ENCODE data around the gene RHOH.
"Not testable (repeated sequence)": the region's sequence is repeated elsewhere in the genome, so short reads cannot be mapped to it uniquely, and the experiment has no call there.

RHOH gene

DNA sequence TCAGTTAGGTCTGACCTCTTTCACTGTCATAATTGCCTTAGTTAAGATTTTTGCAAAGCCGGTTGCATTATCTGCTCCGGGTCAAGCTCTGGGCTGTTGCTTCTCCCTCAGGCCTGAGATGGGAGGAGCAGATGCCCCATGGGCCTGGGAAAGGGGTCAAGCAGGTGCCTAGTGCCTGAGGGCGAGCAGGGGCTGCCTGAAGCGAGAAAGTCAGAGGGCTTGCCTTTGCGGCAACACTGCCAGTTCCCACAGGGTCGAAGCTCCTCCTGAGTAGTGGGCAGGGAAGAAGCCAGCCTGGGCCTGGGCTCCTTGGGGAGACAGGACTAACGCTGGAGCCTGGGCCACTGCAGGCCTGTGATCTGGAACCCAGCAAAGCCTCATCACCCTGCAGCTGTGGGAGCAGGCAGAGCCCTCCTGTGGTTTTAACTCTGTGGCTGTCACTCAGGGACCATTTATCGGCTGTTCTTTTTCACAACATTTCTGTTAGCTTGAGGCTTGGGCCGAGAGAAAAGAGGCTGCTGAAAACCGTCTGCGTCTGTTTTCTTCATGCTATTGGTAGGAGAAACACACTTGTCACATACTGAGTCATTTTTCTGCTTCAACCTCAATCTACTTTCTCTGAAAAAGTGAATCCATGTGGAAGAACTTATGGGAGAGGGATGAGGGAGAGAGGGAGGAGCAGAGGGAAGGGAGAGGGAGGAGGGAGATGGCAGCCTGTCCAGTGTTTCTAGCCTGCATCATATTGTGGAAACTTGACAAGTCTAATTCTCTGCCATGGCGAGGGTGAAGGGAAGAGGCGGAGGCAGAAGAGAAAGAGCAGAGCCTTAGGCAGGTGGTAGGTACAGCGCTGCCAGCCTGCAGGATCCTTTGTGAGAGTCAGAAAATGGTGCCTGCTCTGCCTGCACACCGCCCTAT, 68.4 kb downstream of the RHOH start:
- DNase-seq = no peak

- DNase-seq = no peak
Observed at GRCh38 chr4:40265910-40266274, 69.1 kb downstream of the RHOH start.

DNA sequence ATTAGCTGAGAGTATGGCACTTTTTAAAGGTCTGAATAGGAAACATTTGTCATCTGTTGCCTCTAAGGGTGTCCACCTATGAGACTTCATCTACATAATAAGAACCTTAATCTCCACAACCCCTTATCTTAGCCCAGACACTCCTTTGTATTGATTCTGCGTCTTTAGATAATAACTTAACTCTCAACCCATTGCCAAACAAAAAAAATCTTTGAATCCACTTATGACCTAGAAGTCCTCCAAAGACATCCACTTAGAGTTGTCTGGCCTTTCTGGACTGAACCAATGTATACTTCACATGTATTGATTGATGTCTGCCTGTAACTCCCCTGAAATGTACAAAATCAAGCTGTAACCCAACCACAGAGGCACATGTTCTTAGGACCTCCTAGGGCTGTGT, 72.3 kb downstream of the RHOH start:
- DNase-seq = no peak

DNA sequence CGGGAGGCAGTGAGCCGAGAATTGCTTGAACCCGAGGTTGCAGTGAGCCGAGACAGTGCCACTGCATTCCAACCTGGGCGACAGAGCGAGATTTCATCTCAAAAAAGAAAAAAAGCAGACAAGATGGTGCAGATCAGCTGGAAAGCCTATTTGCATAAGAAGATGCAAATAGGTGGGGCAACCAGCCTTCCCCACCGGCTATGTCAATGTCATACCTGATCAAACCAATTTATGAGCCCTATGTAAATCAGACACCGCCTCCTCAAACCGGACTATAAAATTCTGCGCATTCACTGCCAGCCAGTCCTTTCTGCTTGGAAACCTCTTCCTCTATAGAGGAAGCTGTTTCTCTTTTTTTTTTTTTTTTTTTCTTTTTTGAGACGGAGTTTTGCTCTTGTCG, 73.8 kb downstream of the RHOH start:
- no peak for DNase-seq

GRCh38 chr4:40275065-40275730, 78.4 kb downstream of the RHOH start:
- DNase-seq = no peak

DNA sequence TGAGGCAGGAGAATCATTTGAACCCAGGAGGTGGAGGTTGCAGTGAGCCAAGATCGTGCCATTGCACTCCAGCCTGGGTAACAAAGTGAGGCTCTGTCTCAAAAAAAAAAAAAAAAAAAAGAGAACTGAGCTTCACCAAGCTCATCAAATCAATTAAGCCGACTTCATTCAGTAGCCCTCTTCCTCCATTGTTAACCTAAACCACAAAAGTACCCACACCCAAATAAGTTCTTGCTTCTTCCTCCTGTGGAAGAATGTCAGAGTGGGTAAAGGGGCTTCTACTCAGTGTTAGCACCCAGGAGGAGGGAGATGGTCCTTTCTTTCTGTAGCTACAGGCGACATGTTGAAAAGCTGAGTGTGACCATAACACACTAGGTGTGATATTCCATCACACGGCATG, 79.7 kb downstream of the RHOH start:
- no peak for DNase-seq

DNA sequence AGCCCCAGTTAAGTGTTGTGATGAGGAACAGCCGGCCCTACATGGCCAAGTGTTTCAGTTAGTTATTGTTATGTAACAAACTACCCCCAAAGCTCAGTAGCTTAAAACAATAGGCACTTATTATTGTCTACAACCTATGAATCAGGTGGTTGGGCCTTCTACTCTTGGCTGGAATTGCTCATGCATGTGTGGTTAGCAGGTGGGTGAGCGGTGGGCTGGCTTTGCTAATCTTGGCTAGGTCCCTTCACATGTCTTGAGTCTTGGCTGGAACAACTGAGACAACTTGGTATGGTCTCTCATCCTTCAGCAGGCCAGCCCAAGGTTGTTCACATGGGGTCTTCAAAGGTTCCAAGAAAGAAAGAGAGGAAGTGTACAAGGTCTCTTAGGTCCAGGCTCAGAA, 83.8 kb downstream of the RHOH start:
- DNase-seq = no peak

GRCh38 chr4:40281099-40281498, 84.3 kb downstream of the RHOH start:
- DNase-seq = no peak

DNA sequence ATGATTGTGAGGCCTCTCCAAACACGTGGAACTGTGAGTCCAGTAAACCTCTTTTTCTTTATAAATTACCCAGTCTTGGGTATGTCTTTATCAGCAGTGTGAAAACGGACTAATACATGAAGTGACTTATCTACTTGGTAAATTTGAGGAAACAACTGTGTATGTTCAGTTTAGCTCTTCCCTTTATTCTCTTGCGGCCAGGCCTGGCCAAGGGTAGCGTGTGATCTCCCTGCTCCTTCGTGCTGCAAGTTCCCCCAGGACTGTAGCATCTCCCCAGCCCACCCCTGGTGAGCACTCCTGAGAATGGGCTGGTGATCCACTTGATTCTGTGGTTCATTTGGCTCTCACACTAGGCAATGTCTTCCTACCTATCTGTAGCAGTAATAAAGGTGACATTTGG, 85.1 kb downstream of the RHOH start:
- no peak for DNase-seq

DNA sequence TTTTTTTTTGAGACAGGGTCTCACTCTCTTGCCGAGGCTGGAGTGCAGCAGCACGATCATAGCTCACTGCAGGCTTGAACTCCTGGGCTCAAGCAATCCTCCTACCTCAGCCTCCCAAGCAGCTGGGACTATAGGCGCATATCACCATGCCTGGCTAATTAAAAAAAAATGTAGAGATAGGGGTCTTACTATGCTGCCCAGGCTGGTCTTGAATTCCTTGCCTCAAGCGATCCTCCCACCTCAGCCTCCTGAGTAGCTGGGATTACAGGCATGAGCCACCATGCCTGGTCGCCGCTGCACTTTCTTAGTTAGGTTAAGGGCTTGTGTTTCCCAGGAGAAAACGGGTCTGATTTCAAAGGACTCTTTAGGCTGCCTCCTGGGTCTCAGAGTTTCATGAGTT, 86.0 kb downstream of the RHOH start:
- not testable (repeated sequence) for DNase-seq

DNA sequence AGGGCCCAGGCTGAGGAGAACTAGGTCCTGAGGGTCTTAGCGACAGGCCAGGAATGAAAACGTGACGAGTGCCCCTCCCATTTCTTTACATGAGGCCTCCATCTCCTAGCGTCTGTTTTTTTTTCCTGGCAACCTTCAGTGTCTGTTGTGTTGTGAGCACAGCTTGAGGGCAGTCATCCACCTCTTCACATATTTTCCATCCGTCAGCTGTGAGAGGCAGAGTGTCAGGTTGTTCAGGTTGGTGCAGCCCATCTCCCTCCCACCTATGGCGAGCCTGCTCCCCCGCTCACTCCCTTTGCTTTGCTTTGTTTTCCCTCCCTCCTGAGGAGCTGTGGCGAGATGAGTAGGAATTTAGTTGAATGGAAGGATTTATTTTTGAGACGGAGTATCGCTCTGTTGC, 86.6 kb downstream of the RHOH start:
- no peak for DNase-seq

- no peak for DNase-seq
Observed at GRCh38 chr4:40283968-40284367, 87.1 kb downstream of the RHOH start.

DNA sequence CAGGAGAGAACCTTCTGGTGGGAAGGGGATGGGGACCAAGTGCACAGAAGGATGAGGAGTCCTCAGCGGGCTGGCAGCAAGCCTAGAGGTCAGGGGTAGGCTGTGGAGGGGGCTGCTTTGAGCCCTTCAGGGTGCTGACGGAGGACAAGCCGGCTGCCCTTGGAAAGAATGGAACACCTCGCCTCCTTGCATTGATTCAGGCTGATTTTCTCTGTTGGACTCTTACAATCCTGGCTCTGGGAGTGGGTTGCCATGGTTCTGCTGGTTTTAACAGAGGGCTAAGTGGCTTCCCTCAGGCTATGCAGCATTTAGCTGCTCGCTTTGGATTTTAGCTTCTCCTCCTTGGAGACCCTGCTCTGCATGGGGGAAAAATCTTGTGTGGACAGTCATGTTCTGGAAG, 88.9 kb downstream of the RHOH start:
- DNase-seq = no peak

DNA sequence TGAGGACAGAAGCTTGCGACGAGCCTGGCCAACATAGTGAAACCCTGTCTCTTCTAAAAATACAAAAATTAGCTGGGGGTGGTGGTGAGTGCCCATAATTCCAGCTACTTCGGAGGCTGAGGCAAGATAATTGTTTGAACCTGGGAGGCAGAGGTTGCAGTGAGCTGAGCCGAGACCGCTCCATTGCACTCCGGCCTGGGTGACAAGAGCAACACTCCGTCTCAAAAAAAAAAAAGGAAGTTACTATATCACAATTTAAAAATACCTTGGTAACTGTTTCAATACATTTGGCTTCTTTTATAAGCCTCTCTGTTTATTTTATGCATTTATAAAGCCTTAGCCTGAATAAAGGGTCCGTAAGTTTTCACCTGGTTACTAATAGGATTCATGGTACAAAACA, 91.7 kb downstream of the RHOH start:
- DNase-seq = no peak

- no peak for DNase-seq
Observed at GRCh38 chr4:40289366-40290188, 92.7 kb downstream of the RHOH start.

DNA sequence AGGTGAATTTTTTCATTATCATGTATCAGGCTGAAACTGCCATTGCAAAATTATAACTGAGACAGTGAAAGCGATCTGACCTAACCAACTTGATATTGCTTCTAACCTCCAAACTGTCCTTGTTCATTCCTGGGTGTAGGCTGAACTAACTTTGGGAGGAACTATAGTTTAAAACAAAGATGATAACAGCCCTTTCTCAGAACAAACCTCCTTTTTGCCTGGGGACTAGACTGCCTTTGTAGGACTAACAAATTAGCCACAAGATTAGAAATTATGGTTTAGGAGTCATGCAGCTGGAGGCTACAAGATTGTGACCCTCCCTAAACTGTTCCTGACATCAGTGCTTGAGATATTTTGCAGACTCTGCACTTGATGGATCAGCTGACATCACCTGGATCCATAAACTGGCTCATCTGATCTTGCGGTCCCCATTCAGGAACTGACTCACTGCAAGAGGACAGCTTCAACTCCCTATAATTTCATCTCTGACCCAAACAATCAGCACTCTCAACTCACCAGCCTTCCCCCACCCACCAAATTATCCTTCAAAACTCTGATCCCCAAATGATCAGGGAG, 93.9 kb downstream of the RHOH start:
- DNase-seq = not testable (repeated sequence)

GRCh38 chr4:40292313-40292759, 95.5 kb downstream of the RHOH start:
- DNase-seq = no peak

- DNase-seq = no peak
Observed at GRCh38 chr4:40294339-40294738, 97.5 kb downstream of the RHOH start.

DNA sequence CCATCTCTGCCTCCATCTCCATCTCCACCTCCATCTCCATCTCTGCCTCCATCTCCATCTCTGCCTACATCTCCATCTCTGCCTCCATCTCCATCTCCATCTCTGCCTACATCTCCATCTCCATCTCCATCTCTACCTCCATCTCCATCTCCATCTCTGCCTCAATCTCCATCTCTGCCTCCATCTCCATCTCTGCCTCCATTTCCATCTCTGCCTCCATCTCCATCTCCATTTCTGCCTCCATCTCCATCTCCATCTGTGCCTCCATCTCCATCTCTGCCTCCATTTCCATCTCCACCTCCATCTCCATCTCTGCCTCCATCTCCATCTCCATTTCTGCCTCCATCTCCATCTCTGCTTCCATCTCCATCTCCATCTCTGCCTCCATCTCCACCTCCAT, 98.2 kb downstream of the RHOH start:
- DNase-seq = not testable (repeated sequence)

- DNase-seq = no peak
Observed at GRCh38 chr4:40295572-40295971, 98.7 kb downstream of the RHOH start.

Measured in NCI-H187 treated with DMSO at 0.1 percent for 48 hours (cell line).